Heart left ventricle (tissue), 16 donors: ENCODE data around the gene MAPK11. TPM values are rescaled to one million over a fixed set of nuclear protein-coding genes. Genes with fewer than 3 reads are reported as not detected.

Experiments used
- ATAC-seq, 4 donors: fragments of 200-7000 bp; cut with Tn5 transposase; one replicate each; pipeline ENCODE4 v1.9.1; 2020 to 2022; ENCODE audit warnings: moderate library complexity in 4 of 4, mild to moderate bottlenecking in 3 of 4, moderate number of reproducible peaks in 1 of 4
- DNase-seq, 5 donors: peaks; one replicate each; pipeline ENCODE4 v3.0.0-alpha.2; 2020
- H3K27ac ChIP-seq, 12 donors: fragments of 200-600 bp; sonication (generic) in 4 of 12; one replicate each; pipeline versions ENCODE4 v1.5.0 to v1.8.0; 2016 to 2022; ENCODE audit warnings: mild to moderate bottlenecking in 2 of 12
- H3K27me3 ChIP-seq, 9 donors: fragments of 200-600 bp; sonication (generic) in 2 of 9; one replicate each; pipeline versions ENCODE4 v1.5.1 to v1.8.0; 2016 to 2022; ENCODE audit warnings: mild to moderate bottlenecking in 3 of 9
- H3K36me3 ChIP-seq, 9 donors: fragments of 200-600 bp; sonication (generic) in 2 of 9; one replicate each; pipeline versions ENCODE4 v1.5.0 to v1.8.0; 2018 to 2022; ENCODE audit warnings: mild to moderate bottlenecking in 2 of 9
- H3K4me1 ChIP-seq, 12 donors: fragments of 200-600 bp; sonication (generic) in 4 of 12; one replicate each; pipeline versions ENCODE4 v1.5.0 to v1.8.0; 2016 to 2022; ENCODE audit warnings: mild to moderate bottlenecking in 3 of 12
- H3K4me3 ChIP-seq, 12 donors: fragments of 200-600 bp; sonication (generic) in 4 of 12; one replicate each; pipeline versions ENCODE4 v1.5.0 to v1.8.0; 2017 to 2022; ENCODE audit warnings: mild to moderate bottlenecking in 9 of 12, moderate library complexity in 4 of 12
- H3K9me3 ChIP-seq, 12 donors: fragments of 200-600 bp; sonication (generic) in 4 of 12; one replicate each; pipeline versions ENCODE4 v1.5.0 to v1.8.0; 2016 to 2022; ENCODE audit warnings: mild to moderate bottlenecking in 1 of 12
- POLR2A ChIP-seq, 2 donors: fragments of 450-650 bp; IDR thresholded peaks; one replicate each; pipeline ENCODE4 v1.6.1; 2017; ENCODE audit warnings: antibody characterized with exemption in 2 of 2, mild to moderate bottlenecking in 2 of 2, moderate library complexity in 2 of 2
- WGBS, 4 donors: extraction: QIAGEN DNeasy Blood & Tissue Kit in 2 of 4; methylation state at CpG; one replicate each; pipeline versions ENCODE4 v1.1.5 to v1.1.7; 2013 to 2018; 5-methylcytosine and 5-hydroxymethylcytosine counted together
- intact Hi-C, 10 donors: fragments of 100-400 bp; cut with DNase I; formaldehyde crosslinking; loops; one replicate each; pipeline versions ENCODE4 v1.11.1 to v1.14.2; 2022
- polyA plus RNA-seq, 2 donors: library from polyadenylated mRNA; stranded (reverse); fragments of 200-250 nt; gene quantifications; one replicate each; pipeline ENCODE4 v1.2.3, GENCODE V29; 2013
- total RNA-seq, 9 donors: library from RNA; depleted of rRNA in 2 of 9; stranded (reverse); fragments of >200 nt in 2 of 9; fragmentation: NEBNext Ultra II Directional in 3 of 9; extraction: Animal tissue kit (Norgen Biotek cat#: 25700) in 3 of 9; gene quantifications; one replicate each; pipeline versions ENCODE4 v1.1.0 to v1.2.4, GENCODE V29; 2016 to 2023
- TF ChIP-seq, protein P1 (sequence below), 12 donors: fragments of 200-600 bp; sonication (generic) in 4 of 12; IDR thresholded peaks; one replicate each; pipeline versions ENCODE4 v1.5.0 to v1.8.0; 2018 to 2022; ENCODE audit warnings: antibody characterized with exemption in 12 of 12, mild to moderate bottlenecking in 5 of 12
- donor health status: ischemic (EF 13 %, LVEDD 7.1; RV severe dilation, severe dysfunction).
- donor health status: healthy with polysubstance abuse.
- donor health status: DM: no; HTN: yes; CAD: no.
- donor health status: DM: no; HTN: no; CAD: no.
- donor health status: ischemic (EF 25% LVEDD 6.9; RV normal size, moderate dysfunction).
- donor health status: ischemic (EF 25% LVEDD 5.7; RV mildly dilated, moderate dysfunction).
- donor health status: healthy.
- donor health status: DM: yes; HTN: yes; CAD: no.
- donor health status: ischemic (EF 35%, LVEDD 5.7; RV mildly dilated, moderate dysfunction).
- donor health status: nonischemic (EF 11% LVEDD 7.7; RV severe dilation, severe dysfunction).
- donor health status: DM: yes; HTN: yes; CAD: no.
- donor health status: PGD.
- donor health status: ischemic (EF 29% LVEDD 5.4; RV normal size, mild dysfunction).
- donor health status: nonischemic (EF 23%, LVEDD 6.1; RV moderate dilation, normal function).

Gene MAPK11
- total and polyA plus RNA-seq, 11 donors = 5.0 to 12.1 (median 7.5) TPM

DNA sequence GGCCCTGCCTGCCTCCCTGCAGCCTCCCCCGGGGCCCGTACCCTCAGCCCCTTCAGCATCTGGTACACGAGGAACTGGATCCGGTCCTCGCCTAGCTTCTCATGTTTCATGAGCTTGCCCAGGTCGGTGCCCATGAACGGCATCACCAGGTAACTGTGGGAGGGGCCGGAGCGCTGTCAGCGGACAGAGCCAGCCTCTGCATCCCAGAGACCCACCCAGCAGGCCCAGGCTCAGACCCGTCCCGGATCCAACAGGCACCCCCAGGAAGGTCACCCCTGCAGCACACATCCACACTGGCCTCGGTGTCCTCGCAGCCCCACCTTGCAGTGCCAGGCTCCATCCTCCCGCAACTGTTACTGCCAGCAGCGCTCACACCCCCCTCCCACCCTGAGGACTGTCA is 13.1 kb downstream of the MAPK11 start:
- Histone ChIP-seq H3K9me3 (no peaks in the 10 kb centered on the region), H3K27ac (no peak overlapping the region), H3K4me1 (peaks cover 3 to 40% (median 12%) of the 10 kb centered on the region in 12 donors), H3K4me3 (no peak overlapping the region), H3K36me3 (peaks cover 0 to 11% (median 0%) of the 10 kb centered on the region in 9 donors), H3K27me3 (peaks cover 0 to 6% (median 0%) of the 10 kb centered on the region in 9 donors)
- TF ChIP-seq, protein P1, sequence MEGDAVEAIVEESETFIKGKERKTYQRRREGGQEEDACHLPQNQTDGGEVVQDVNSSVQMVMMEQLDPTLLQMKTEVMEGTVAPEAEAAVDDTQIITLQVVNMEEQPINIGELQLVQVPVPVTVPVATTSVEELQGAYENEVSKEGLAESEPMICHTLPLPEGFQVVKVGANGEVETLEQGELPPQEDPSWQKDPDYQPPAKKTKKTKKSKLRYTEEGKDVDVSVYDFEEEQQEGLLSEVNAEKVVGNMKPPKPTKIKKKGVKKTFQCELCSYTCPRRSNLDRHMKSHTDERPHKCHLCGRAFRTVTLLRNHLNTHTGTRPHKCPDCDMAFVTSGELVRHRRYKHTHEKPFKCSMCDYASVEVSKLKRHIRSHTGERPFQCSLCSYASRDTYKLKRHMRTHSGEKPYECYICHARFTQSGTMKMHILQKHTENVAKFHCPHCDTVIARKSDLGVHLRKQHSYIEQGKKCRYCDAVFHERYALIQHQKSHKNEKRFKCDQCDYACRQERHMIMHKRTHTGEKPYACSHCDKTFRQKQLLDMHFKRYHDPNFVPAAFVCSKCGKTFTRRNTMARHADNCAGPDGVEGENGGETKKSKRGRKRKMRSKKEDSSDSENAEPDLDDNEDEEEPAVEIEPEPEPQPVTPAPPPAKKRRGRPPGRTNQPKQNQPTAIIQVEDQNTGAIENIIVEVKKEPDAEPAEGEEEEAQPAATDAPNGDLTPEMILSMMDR (IDR thresholded peaks at IDR 0.05) = no peak
- TF ChIP-seq POLR2A (IDR thresholded peaks at IDR 0.05) = no peak
- intact Hi-C loops = loop anchor here in 2 of 10 donors (10.0 kb wide), 1 partner anchor 248 kb away; the partner anchor contains the start of genes LMF2 (in 2 of the 2) and NCAPH2 (in 2 of the 2)
- no peak for ATAC-seq
- DNase-seq = no peak
- 80 to 90% (median 85%) methylated on average over 1 to 16 of the region's 16 CpGs for WGBS, 4 donors

DNA sequence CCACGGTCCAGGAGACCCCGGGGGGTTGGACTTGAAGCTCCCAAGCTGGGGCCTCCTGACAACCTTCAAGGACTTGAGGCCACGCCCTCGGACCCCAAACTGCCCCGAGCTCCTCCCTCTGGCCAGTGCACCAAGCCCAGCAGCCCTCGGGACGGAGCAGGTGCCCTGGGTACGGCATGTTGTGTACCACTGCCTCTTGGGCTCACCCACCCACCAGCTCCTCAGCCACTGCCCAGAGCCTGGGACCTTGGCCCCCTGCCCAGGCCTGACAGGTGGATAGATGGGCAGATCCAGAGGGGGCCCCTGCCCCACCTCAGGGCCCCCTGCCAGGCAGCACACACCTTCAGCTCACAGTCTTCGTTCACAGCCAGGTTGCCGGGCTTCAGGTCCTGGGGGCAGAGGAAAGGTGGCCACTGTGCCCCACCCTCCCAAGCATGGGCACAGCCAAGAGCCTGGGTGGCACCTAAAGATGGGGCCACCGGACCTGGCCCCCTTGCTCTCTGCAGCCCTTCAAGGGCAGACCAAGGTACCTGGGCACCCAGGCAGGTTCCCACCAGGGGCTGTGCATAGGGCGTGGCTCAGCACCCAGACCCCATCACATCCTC is 13.8 kb downstream of the MAPK11 start:
- TF ChIP-seq POLR2A (IDR thresholded peaks at IDR 0.05) = no peak
- TF ChIP-seq, protein P1 (IDR thresholded peaks at IDR 0.05) = no peak
- no peak for ATAC-seq
- Histone ChIP-seq H3K9me3 (no peaks in the 10 kb centered on the region), H3K27ac (no peak overlapping the region), H3K27me3 (peaks cover 0 to 6% (median 0%) of the 10 kb centered on the region in 9 donors), H3K36me3 (peaks cover 0 to 11% (median 0%) of the 10 kb centered on the region in 9 donors), H3K4me3 (no peak overlapping the region), H3K4me1 (peaks cover 3 to 41% (median 16%) of the 10 kb centered on the region in 12 donors)
- WGBS, 4 donors = 92 to 100% (median 95%) methylated on average over 2 to 12 of the region's 12 CpGs
- no peak for DNase-seq
- intact Hi-C loops = loop anchor here in 2 of 10 donors (10.0 kb wide), 1 partner anchor 248 kb away; the partner anchor contains the start of genes LMF2 (in 2 of the 2) and NCAPH2 (in 2 of the 2)

DNA sequence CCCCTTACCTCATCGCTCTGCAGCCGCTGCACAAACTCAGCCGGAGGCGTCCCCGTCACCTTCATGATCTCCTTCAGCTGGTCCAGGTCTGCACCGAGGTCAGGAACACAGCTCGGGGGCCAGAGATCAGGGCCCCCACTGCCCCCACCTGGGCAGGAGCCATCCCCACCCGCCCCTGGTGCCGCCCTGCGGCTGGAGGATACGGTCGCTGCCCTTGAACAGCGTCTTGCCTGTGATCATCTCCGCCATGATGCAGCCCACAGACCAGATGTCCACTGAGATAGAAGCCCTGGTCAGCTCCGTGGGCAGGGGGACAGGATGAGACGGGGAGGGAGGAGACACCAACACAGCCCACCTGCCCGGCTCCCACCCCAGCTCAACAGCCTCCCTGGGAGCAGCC is 14.6 kb downstream of the MAPK11 start:
- H3K9me3 ChIP-seq = no peaks in the 10 kb centered on the region
- intact Hi-C loops = loop anchor here in 2 of 10 donors (10.0 kb wide), 1 partner anchor 249 kb away; the partner anchor contains the start of genes LMF2 (in 2 of the 2) and NCAPH2 (in 2 of the 2)
- TF ChIP-seq, protein P1 (IDR thresholded peaks at IDR 0.05) = no peak
- TF ChIP-seq POLR2A (IDR thresholded peaks at IDR 0.05) = no peak
- H3K27me3 ChIP-seq = peaks cover 0 to 4% (median 0%) of the 10 kb centered on the region in 9 donors
- DNase-seq (no peak), ATAC-seq (no peak)
- no peak overlapping the region for H3K27ac ChIP-seq
- H3K36me3 ChIP-seq = peaks cover 0 to 11% (median 0%) of the 10 kb centered on the region in 9 donors
- no peak overlapping the region for H3K4me3 ChIP-seq
- peaks cover under 1 to 43% (median 15%) of the 10 kb centered on the region in 12 donors for H3K4me1 ChIP-seq
- WGBS, 4 donors = 89 to 96% (median 92%) methylated on average over 10 to 17 of the region's 17 CpGs

DNA sequence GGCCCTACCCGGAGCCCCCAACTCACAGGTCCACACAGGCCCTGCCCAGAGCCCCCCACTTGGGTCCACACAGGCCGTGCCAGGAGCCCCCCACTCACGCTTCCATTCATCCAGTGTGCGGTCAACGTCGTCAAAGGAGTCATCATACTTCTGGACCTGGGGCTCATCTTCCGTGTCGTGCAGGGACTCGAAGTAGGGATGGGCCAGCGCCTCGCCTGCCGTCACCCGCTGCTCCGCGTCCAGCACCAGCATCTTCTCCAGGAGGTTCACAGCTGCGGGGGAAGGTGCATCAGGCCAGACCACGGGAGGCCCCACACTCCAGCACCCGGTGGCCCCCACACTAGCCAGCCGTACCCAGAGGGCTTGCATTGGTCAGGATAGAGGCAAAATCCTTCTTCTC is 15.1 kb downstream of the MAPK11 start:
- ATAC-seq (no peak), DNase-seq (no peak)
- H3K4me3 ChIP-seq = no peak overlapping the region
- no peak overlapping the region for H3K27ac ChIP-seq
- H3K4me1 ChIP-seq = peaks cover 2 to 43% (median 16%) of the 10 kb centered on the region in 12 donors
- no peaks in the 10 kb centered on the region for H3K9me3 ChIP-seq
- intact Hi-C loops = loop anchor here in 2 of 10 donors (10.0 kb wide), 1 partner anchor 250 kb away; the partner anchor contains the start of genes LMF2 (in 2 of the 2) and NCAPH2 (in 2 of the 2)
- no peaks in the 10 kb centered on the region for H3K27me3 ChIP-seq
- TF ChIP-seq, protein P1 (IDR thresholded peaks at IDR 0.05) = no peak
- no peak for TF ChIP-seq POLR2A (IDR thresholded peaks at IDR 0.05)
- peaks cover 0 to 11% (median 0%) of the 10 kb centered on the region in 9 donors for H3K36me3 ChIP-seq
- 88 to 97% (median 89%) methylated on average over 14 to 19 of the region's 19 CpGs for WGBS, 4 donors
